HepG2 (cell line): Measurements from ENCODE around the gene BST1. TPM values are rescaled to one million over a fixed set of nuclear protein-coding genes. Genes with fewer than 3 reads are reported as not detected.

Source experiments
- ATAC-seq: fragments of 200-7000 bp; cut with Tn5 transposase; 3 replicates; pipeline ENCODE4 v1.9.1; 2020; ENCODE audit warnings: mild to moderate bottlenecking, moderate library complexity
- BruUV-seq: library from RNA; stranded (reverse); fragments of 400-500 nt; replicated peaks from 2 replicates; lab custom pipeline; 2021; lab: Mats Ljungman, UMichigan
- CTCF ChIA-PET: fragments of 300-600 bp; formaldehyde crosslinking; extraction: SDS; loops from one replicate; lab custom pipeline; 2021; ENCODE audit warnings: low total read pairs, inconsistent platforms, low intra/inter-chr PET ratio; lab: Yijun Ruan, JAX
- POLR2A ChIA-PET: fragments of 350-600 bp; sonication (Branson Sonifier 250); formaldehyde crosslinking; loops from one replicate; lab custom pipeline; 2020; ENCODE audit warnings: antibody characterized with exemption, inconsistent platforms; lab: Yijun Ruan, JAX
- DNase-seq: peaks from one replicate; pipeline ENCODE4 v3.0.0-alpha.2; 2015; ENCODE audit warnings: low spot score
- FAIRE-seq: peaks from 3 replicates; lab custom pipeline; 2011; peaks lifted over from hg19 to GRCh38; lab: Jason Lieb, UNC
- H2AFZ ChIP-seq: one replicate; pipeline ENCODE4 v1.6.1; 2011; ENCODE audit warnings: low read length, inconsistent platforms
- H3K27ac ChIP-seq: fragments of 300-600 bp; 3 replicates; pipeline ENCODE4 v1.8.0; 2011; ENCODE audit warnings: mixed run types, mild to moderate bottlenecking, mixed read lengths, low read length, inconsistent platforms; ENCODE audit not compliant: insufficient read depth; ENCODE audit errors: extremely low read length
- H3K27me3 ChIP-seq, 2 experiments: fragments of 200-600 bp in 1 of 2; 2 replicates in 1 of 2; 3 replicates in 1 of 2; pipeline versions ENCODE4 v1.6.0 to v1.8.0; 2011; ENCODE audit warnings: low read length in 2 of 2, mild to moderate bottlenecking in 2 of 2, moderate library complexity in 2 of 2, inconsistent platforms in 1 of 2; ENCODE audit not compliant: insufficient read depth in 2 of 2, control insufficient read depth in 1 of 2
- H3K36me3 ChIP-seq, 2 experiments: fragments of 200-600 bp in 1 of 2; replicated peaks in 1 of 2; 2 replicates in 1 of 2; 3 replicates in 1 of 2; pipeline versions ENCODE4 v1.5.1 to v1.8.0; 2011; ENCODE audit warnings: low read length in 2 of 2, inconsistent platforms in 1 of 2; ENCODE audit not compliant: insufficient read depth in 2 of 2, control insufficient read depth in 1 of 2
- H3K4me1 ChIP-seq: 2 replicates; pipeline ENCODE4 v1.5.1; 2012; ENCODE audit warnings: low read length, inconsistent platforms; ENCODE audit not compliant: insufficient read depth
- H3K4me2 ChIP-seq: 2 replicates; pipeline ENCODE4 v1.6.0; 2011; ENCODE audit warnings: low read depth, low read length, inconsistent platforms
- H3K4me3 ChIP-seq, 3 experiments: fragments of 200-600 bp in 1 of 3; sonication (generic), shearing (Covaris generic) in 1 of 3; replicated peaks in 1 of 3; 2 replicates each; pipeline ENCODE4 v1.5.1; 2011 to 2016; ENCODE audit warnings: low read length in 3 of 3, inconsistent platforms in 2 of 3, low read depth in 2 of 3, mild to moderate bottlenecking in 2 of 3, control low read depth in 1 of 3, mixed read lengths in 1 of 3; ENCODE audit not compliant: insufficient read depth in 1 of 3
- H3K79me2 ChIP-seq: one replicate; pipeline ENCODE4 v1.6.1; 2011; ENCODE audit warnings: low read length, inconsistent platforms; ENCODE audit not compliant: insufficient read depth
- H3K9ac ChIP-seq: 2 replicates; pipeline ENCODE4 v1.6.0; 2011; ENCODE audit warnings: mild to moderate bottlenecking, low read depth, low read length, inconsistent platforms; ENCODE audit not compliant: insufficient read depth
- H3K9me3 ChIP-seq: 2 replicates; pipeline ENCODE4 v1.5.1; 2012; ENCODE audit warnings: mild to moderate bottlenecking, low read length
- H4K20me1 ChIP-seq: 2 replicates; pipeline ENCODE4 v1.6.0; 2011; ENCODE audit warnings: inconsistent platforms, mild to moderate bottlenecking, low read length, moderate library complexity; ENCODE audit not compliant: insufficient read depth
- ATF4 ChIP-seq, 2 experiments: fragments of 450-650 bp in 1 of 2; sonication (generic) in 1 of 2; formaldehyde crosslinking; IDR thresholded peaks; 2 replicates each; pipeline versions ENCODE4 v1.5.0 to v1.8.0; 2020 to 2022; ENCODE audit warnings: mild to moderate bottlenecking in 1 of 2, missing genetic modification reagents in 1 of 2
- CHD2 ChIP-seq: IDR thresholded peaks from 2 replicates; pipeline ENCODE4 v1.6.1; 2011; ENCODE audit warnings: low read depth, low read length, improper control_type of control experiment
- E2F5 ChIP-seq: sonication (generic); formaldehyde crosslinking; conservative IDR thresholded peaks from 2 replicates; pipeline ENCODE4 v1.4.0; 2020; ENCODE audit warnings: missing genetic modification reagents
- IKZF4 ChIP-seq: sonication (generic); formaldehyde crosslinking; IDR thresholded peaks from 2 replicates; pipeline ENCODE4 v1.5.1; 2020; ENCODE audit warnings: borderline replicate concordance, mild to moderate bottlenecking, low read depth, missing genetic modification reagents; ENCODE audit errors: not compliant biosample characterization
- MATR3 ChIP-seq: sonication (generic); formaldehyde crosslinking; IDR thresholded peaks from 2 replicates; pipeline ENCODE4 v1.4.0; 2020; ENCODE audit warnings: missing genetic modification reagents
- NR3C1 ChIP-seq: sonication (generic); formaldehyde crosslinking; IDR thresholded peaks from 2 replicates; pipeline ENCODE4 v1.4.0; 2020; ENCODE audit warnings: missing genetic modification reagents
- RFX3 ChIP-seq: IDR thresholded peaks from 2 replicates; pipeline ENCODE4 v1.6.1; 2016; ENCODE audit warnings: missing biosample characterization, missing genetic modification reagents
- RNF2 ChIP-seq: fragments of 450-650 bp; conservative IDR thresholded peaks from 2 replicates; pipeline ENCODE4 v1.6.1; 2016; ENCODE audit warnings: low read depth
- RXRA ChIP-seq: sonication (generic); formaldehyde crosslinking; IDR thresholded peaks from 2 replicates; pipeline ENCODE4 v1.5.1; 2020; ENCODE audit warnings: missing genetic modification reagents
- SAFB2 ChIP-seq: sonication (generic); formaldehyde crosslinking; IDR thresholded peaks from 2 replicates; pipeline ENCODE4 v1.5.1; 2020; ENCODE audit warnings: missing genetic modification reagents, low read depth, mild to moderate bottlenecking, borderline replicate concordance
- SRSF4 ChIP-seq: fragments of 200-400 bp; formaldehyde crosslinking; IDR thresholded peaks from one replicate; pipeline ENCODE4 v1.6.1; 2018; ENCODE audit warnings: mild to moderate bottlenecking, low read depth, low read length, moderate library complexity; ENCODE audit not compliant: poor library complexity, severe bottlenecking
- TOPORS ChIP-seq: sonication (generic); formaldehyde crosslinking; IDR thresholded peaks from 2 replicates; pipeline ENCODE4 v1.8.0; 2023; ENCODE audit warnings: mild to moderate bottlenecking, missing genetic modification reagents
- ZNF205 ChIP-seq: IDR thresholded peaks from 2 replicates; pipeline ENCODE4 v1.6.1; 2018; ENCODE audit warnings: missing biosample characterization, missing genetic modification reagents
- ZNF253 ChIP-seq: sonication (generic); formaldehyde crosslinking; IDR thresholded peaks from 2 replicates; pipeline ENCODE4 v1.8.0; 2022; ENCODE audit warnings: mild to moderate bottlenecking, missing genetic modification reagents, borderline replicate concordance
- ZNF329 ChIP-seq: sonication (generic); formaldehyde crosslinking; IDR thresholded peaks from 2 replicates; pipeline ENCODE4 v1.9.0; 2021; ENCODE audit warnings: low read depth, mild to moderate bottlenecking, missing genetic modification reagents
- ZNF451 ChIP-seq: sonication (generic); formaldehyde crosslinking; IDR thresholded peaks from 2 replicates; pipeline ENCODE4 v1.5.0; 2020; ENCODE audit warnings: mild to moderate bottlenecking, missing genetic modification reagents
- ZNF775 ChIP-seq: sonication (generic); formaldehyde crosslinking; IDR thresholded peaks from 2 replicates; pipeline ENCODE4 v1.4.0; 2020; ENCODE audit warnings: missing genetic modification reagents, mild to moderate bottlenecking, moderate library complexity, borderline replicate concordance
- ZNF782 ChIP-seq: sonication (generic); formaldehyde crosslinking; IDR thresholded peaks from 2 replicates; pipeline ENCODE4 v1.4.0; 2020; ENCODE audit warnings: missing genetic modification reagents, mild to moderate bottlenecking, borderline replicate concordance
- WGBS: methylation state at CpG from one replicate; pipeline ENCODE4 v1.1.6; 2017; ENCODE audit warnings: low lambda C conversion rate; 5-methylcytosine and 5-hydroxymethylcytosine counted together
- in situ Hi-C: cut with HindIII; loops from 2 replicates; pipeline ENCODE4 v1.10.0; 2017; ENCODE audit warnings: low pct_unique_long_range_greater_than_20kb; ENCODE audit not compliant: extremely low pct_ligation_motif_present
- intact Hi-C: fragments of 100-400 bp; cut with micrococcal nuclease; formaldehyde crosslinking; loops from one replicate; pipeline ENCODE4 v1.10.0; 2022; ENCODE audit not compliant: unreplicated experiment
- polyA plus RNA-seq, 8 experiments: library from polyadenylated mRNA; depleted of rRNA in 3 of 8; stranded (reverse) in 7 of 8; unstranded in 1 of 8; fragments of >200 nt; fragmentation: Illumina TruSeq in 4 of 8; extraction: Trizol in 4 of 8; gene quantifications; 2 replicates each; pipeline versions ENCODE4 v1.2.1 to v1.2.3, GENCODE V29; 2011 to 2016; ENCODE audit warnings: low read depth in 4 of 8, missing spikeins in 1 of 8, mixed read lengths in 1 of 8; ENCODE audit not compliant: insufficient read depth in 1 of 8
- total RNA-seq, 5 experiments: library from RNA; depleted of rRNA; stranded (reverse); fragments of >200 nt; fragmentation: Illumina TruSeq; extraction: Trizol; gene quantifications; 2 replicates each; pipeline ENCODE4 v1.2.3, GENCODE V29; 2016; ENCODE audit warnings: low read depth in 1 of 5
- TF ChIP-seq, protein P1 (sequence below): sonication (generic); formaldehyde crosslinking; IDR thresholded peaks from 2 replicates; pipeline ENCODE4 v1.5.1; 2020; ENCODE audit warnings: mild to moderate bottlenecking, missing genetic modification reagents, borderline replicate concordance

BST1 gene
- total and polyA plus RNA-seq, 2 of the 13 experiments (the other 11 are each of a cell fraction or from before 2014, with no cell fraction given): 0.09 to 0.49 TPM

DNA sequence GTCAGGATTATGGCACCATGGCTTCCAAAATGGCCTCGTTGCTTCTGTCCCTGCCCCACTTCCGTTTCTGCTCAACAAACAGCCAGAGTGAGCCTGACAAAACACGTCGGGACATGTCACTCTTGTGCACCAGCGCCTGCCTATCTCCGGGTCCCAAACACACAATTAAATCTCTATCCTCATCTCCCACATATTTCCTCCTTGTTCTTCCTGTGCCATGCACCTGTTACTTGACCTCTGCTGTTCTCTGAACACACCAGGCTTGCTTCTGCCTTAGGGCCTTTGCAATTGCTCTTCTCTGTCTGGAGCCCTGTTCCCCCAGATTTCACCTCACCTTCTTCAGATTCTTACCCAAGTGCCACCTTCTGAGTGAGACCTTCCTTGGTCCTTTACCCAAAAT is 62.5 kb downstream of the BST1 start:
- BruUV-seq: no TSS peak
- Histone ChIP-seq H3K79me2 (no peaks in the 10 kb centered on the region), H3K36me3 (no peaks in the 10 kb centered on the region), H3K27ac (no peak overlapping the region), H3K9me3 (no peaks in the 10 kb centered on the region), H3K27me3 (peaks cover 0 to 7% of the 10 kb centered on the region in 2 experiments; a peak in 2 of 5 replicates), H4K20me1 (no peaks in the 10 kb centered on the region), H3K4me2 (no peak overlapping the region), H2AFZ (no peak overlapping the region), H3K4me3 (no peak overlapping the region), H3K9ac (no peak overlapping the region), H3K4me1 (no peaks in the 10 kb centered on the region)
- DNase-seq (no peak), FAIRE-seq (no peak), ATAC-seq (no peak)
- in situ Hi-C loops (no loop called here), intact Hi-C loops (no loop called here)
- ChIA-PET POLR2A (no interaction called here), CTCF (no interaction called here)
- TF ChIP-seq E2F5 (no peak), CHD2 (no peak), ZNF253 (CRISPR knock-in tag) (no peak), ZNF775 (CRISPR knock-in tag) (no peak), RNF2 (no peak), SRSF4 (no peak), TOPORS (no peak), SAFB2 (CRISPR knock-in tag) (no peak), RFX3 (no peak), MATR3 (no peak), IKZF4 (CRISPR knock-in tag) (no peak), ZNF329 (CRISPR knock-in tag) (no peak), RXRA (CRISPR knock-in tag) (no peak), ZNF451 (CRISPR knock-in tag) (no peak), ZNF205 (CRISPR knock-in tag) (no peak), NR3C1 (CRISPR knock-in tag) (no peak), ZNF782 (no peak), ATF4 (CRISPR knock-in tag; IDR thresholded peaks at IDR 0.05) (no peak)
- TF ChIP-seq, protein P1, sequence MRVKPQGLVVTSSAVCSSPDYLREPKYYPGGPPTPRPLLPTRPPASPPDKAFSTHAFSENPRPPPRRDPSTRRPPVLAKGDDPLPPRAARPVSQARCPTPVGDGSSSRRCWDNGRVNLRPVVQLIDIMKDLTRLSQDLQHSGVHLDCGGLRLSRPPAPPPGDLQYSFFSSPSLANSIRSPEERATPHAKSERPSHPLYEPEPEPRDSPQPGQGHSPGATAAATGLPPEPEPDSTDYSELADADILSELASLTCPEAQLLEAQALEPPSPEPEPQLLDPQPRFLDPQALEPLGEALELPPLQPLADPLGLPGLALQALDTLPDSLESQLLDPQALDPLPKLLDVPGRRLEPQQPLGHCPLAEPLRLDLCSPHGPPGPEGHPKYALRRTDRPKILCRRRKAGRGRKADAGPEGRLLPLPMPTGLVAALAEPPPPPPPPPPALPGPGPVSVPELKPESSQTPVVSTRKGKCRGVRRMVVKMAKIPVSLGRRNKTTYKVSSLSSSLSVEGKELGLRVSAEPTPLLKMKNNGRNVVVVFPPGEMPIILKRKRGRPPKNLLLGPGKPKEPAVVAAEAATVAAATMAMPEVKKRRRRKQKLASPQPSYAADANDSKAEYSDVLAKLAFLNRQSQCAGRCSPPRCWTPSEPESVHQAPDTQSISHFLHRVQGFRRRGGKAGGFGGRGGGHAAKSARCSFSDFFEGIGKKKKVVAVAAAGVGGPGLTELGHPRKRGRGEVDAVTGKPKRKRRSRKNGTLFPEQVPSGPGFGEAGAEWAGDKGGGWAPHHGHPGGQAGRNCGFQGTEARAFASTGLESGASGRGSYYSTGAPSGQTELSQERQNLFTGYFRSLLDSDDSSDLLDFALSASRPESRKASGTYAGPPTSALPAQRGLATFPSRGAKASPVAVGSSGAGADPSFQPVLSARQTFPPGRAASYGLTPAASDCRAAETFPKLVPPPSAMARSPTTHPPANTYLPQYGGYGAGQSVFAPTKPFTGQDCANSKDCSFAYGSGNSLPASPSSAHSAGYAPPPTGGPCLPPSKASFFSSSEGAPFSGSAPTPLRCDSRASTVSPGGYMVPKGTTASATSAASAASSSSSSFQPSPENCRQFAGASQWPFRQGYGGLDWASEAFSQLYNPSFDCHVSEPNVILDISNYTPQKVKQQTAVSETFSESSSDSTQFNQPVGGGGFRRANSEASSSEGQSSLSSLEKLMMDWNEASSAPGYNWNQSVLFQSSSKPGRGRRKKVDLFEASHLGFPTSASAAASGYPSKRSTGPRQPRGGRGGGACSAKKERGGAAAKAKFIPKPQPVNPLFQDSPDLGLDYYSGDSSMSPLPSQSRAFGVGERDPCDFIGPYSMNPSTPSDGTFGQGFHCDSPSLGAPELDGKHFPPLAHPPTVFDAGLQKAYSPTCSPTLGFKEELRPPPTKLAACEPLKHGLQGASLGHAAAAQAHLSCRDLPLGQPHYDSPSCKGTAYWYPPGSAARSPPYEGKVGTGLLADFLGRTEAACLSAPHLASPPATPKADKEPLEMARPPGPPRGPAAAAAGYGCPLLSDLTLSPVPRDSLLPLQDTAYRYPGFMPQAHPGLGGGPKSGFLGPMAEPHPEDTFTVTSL: no peak
- WGBS: 10% methylated on average over 6 of the region's 6 CpGs
